ENCODE measurements around the gene TBCD.

The TBCD gene

GRCh38 chr17:82803606-82804005, 51.7 kb downstream of the TBCD start:
- DNase-seq (ENCODE audit: insufficient read length, low spot score) (no peak), FAIRE-seq (no peak)
- no peak for TF ChIP-seq CTCF (IDR thresholded peaks at IDR 0.05; ENCODE audit: insufficient read depth, missing control alignments)

GRCh38 chr17:82804442-82805191, 52.8 kb downstream of the TBCD start:
- DNase-seq (ENCODE audit: insufficient read length, low spot score) (no peak), FAIRE-seq (no peak)
- no peak for TF ChIP-seq CTCF (IDR thresholded peaks at IDR 0.05; ENCODE audit: insufficient read depth, missing control alignments)

- no peak for TF ChIP-seq CTCF (IDR thresholded peaks at IDR 0.05; ENCODE audit: insufficient read depth, missing control alignments)
- no peak for FAIRE-seq
- no peak for DNase-seq (ENCODE audit: insufficient read length, low spot score)
Measured at GRCh38 chr17:82805254-82805653, 53.4 kb downstream of the TBCD start.

- DNase-seq (ENCODE audit: insufficient read length, low spot score), result no peak
- no peak for FAIRE-seq
- no peak for TF ChIP-seq CTCF (IDR thresholded peaks at IDR 0.05; ENCODE audit: insufficient read depth, missing control alignments)
Measured at GRCh38 chr17:82805823-82806222, 54.0 kb downstream of the TBCD start.

GRCh38 chr17:82806645-82807044, 54.8 kb downstream of the TBCD start:
- DNase-seq (ENCODE audit: insufficient read length, low spot score) (no peak), FAIRE-seq (no peak)
- no peak for TF ChIP-seq CTCF (IDR thresholded peaks at IDR 0.05; ENCODE audit: insufficient read depth, missing control alignments)

GRCh38 chr17:82807101-82807500, 55.2 kb downstream of the TBCD start:
- TF ChIP-seq CTCF (IDR thresholded peaks at IDR 0.05; ENCODE audit: insufficient read depth, missing control alignments), result no peak
- FAIRE-seq, result no peak
- no peak for DNase-seq (ENCODE audit: insufficient read length, low spot score)

GRCh38 chr17:82807562-82807961, 55.7 kb downstream of the TBCD start:
- FAIRE-seq, result no peak
- DNase-seq (ENCODE audit: insufficient read length, low spot score), result no peak
- TF ChIP-seq CTCF (IDR thresholded peaks at IDR 0.05; ENCODE audit: insufficient read depth, missing control alignments), result no peak

Measured in D721Med (cell line).